GM12873 (cell line): Measurements from ENCODE around the gene DYNC1I1.

Source experiments
- TF ChIP-seq, protein P1 (sequence below): IDR thresholded peaks from 2 replicates; pipeline ENCODE4 v1.5.1; 2012; ENCODE audit warnings: low read depth, mild to moderate bottlenecking, moderate library complexity, low read length, control low read depth; ENCODE audit not compliant: insufficient read depth; ENCODE audit errors: missing control alignments

DYNC1I1 gene

GRCh38 chr7:95794917-95795515 lies 22.7 kb downstream of the DYNC1I1 start:
- TF ChIP-seq, protein P1, sequence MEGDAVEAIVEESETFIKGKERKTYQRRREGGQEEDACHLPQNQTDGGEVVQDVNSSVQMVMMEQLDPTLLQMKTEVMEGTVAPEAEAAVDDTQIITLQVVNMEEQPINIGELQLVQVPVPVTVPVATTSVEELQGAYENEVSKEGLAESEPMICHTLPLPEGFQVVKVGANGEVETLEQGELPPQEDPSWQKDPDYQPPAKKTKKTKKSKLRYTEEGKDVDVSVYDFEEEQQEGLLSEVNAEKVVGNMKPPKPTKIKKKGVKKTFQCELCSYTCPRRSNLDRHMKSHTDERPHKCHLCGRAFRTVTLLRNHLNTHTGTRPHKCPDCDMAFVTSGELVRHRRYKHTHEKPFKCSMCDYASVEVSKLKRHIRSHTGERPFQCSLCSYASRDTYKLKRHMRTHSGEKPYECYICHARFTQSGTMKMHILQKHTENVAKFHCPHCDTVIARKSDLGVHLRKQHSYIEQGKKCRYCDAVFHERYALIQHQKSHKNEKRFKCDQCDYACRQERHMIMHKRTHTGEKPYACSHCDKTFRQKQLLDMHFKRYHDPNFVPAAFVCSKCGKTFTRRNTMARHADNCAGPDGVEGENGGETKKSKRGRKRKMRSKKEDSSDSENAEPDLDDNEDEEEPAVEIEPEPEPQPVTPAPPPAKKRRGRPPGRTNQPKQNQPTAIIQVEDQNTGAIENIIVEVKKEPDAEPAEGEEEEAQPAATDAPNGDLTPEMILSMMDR = peak; percentile 65

DNA sequence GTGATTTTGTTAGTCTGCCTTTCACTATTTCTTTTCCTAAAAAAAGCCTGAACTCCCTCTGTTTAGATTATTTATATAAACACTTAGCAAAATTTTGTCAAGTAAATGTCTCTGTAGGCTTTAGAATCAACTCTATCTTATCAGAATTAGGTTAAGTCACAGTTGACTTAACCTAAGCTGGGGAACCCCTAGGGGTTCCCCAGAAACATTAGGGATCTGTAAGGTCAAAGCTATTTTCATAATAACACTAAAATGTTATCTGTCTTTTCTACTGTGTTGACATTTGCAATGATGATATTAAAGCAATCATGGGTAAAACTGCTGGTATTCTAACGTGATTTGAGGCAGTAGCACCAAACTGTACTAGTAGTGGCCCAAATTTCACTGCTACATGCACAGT lies 24.3 kb downstream of the DYNC1I1 start:
- TF ChIP-seq, protein P1 = no peak

DNA sequence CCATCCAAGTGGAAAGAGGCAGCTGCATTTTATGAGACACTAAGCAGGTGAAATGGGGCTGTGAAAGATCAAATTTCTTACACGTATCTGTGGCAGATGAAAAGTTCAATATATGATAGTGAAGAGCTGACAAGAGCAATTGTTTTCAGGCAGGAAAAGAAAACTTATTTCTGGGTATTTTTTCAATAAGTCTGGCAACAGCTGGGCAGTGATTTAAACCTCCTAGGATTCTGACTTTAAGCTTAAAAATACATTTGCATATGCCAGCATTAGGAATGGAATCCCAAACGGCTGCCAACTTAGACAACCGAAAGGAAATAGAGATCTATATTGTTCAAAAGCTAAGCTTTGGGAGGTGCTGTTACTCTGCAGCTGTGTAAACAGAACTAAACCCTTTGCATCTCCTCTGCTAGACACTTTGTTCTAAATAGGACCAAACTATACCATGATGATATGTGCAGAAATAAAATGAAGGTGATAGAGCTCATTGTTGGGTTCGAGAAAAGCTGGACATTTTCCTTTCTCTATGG lies 26.1 kb downstream of the DYNC1I1 start:
- TF ChIP-seq, protein P1 = no peak

DNA sequence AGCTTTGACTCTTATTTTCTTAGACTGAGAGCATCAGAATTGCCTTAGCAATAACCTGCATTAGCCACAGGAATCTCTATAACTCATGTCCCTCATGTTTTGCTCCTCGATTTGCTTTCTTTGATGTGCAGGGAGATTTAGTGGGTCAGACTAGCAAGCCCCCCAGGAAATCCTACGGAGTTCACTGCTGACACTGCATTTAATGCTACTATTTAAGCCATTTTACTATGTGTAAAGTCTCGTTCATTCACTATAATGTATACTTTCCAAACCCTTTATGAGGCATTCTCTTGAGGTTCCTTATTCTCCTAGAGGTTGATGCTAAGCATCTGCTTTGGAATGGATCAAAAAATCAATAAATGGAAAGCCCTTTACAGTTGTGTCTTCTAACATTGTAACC lies 28.4 kb downstream of the DYNC1I1 start:
- TF ChIP-seq, protein P1 = no peak

DNA sequence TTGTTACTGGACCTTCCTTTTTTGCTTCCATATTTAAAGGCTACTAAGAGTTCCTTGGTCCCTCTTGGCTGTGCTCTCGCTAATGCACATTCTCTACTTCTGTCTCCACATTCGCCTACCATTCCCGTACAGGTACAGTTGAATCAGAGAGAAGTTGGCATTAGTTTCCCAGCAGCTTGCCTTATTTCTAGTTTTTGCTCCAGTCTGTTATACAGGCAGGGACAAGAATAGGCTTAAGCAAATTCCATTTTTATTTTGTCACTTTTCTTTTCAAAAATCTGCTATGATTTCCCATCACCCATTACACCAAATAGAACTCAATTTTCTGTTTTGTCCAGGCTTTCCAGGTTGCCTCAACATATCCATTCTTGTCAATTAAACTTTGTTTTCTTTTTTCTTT lies 29.9 kb downstream of the DYNC1I1 start:
- TF ChIP-seq, protein P1 = no peak

- TF ChIP-seq, protein P1 = no peak
Measured at GRCh38 chr7:95804052-95804451, 31.7 kb downstream of the DYNC1I1 start.

GRCh38 chr7:95805909-95806308 lies 33.6 kb downstream of the DYNC1I1 start:
- TF ChIP-seq, protein P1 = no peak
